RWPE2 (cell line): ENCODE data around the gene DDX3X.

Source experiments
- ATAC-seq: fragments of 200-7000 bp; cut with Tn5 transposase; 3 replicates; pipeline ENCODE4 v1.9.1; 2021; ENCODE audit warnings: low read depth
- DNase-seq: peaks from one replicate; pipeline ENCODE4 v3.0.0-alpha.2; 2020; ENCODE audit warnings: low spot score
- H3K27ac ChIP-seq: fragments of 450-650 bp; 2 replicates; pipeline ENCODE4 v1.5.1; 2017; ENCODE audit warnings: mild to moderate bottlenecking; ENCODE audit not compliant: poor library complexity, severe bottlenecking
- H3K27me3 ChIP-seq: fragments of 250-450 bp; sonication (Bioruptor Pico); 2 replicates; pipeline ENCODE4 v1.5.1; 2021; ENCODE audit warnings: mild to moderate bottlenecking, moderate library complexity; ENCODE audit not compliant: insufficient read depth, poor library complexity, severe bottlenecking
- H3K36me3 ChIP-seq: fragments of 250-450 bp; sonication (Bioruptor Pico); 2 replicates; pipeline ENCODE4 v1.5.1; 2020; ENCODE audit warnings: low read depth, mild to moderate bottlenecking, moderate library complexity
- H3K4me1 ChIP-seq: fragments of 250-450 bp; sonication (Bioruptor Pico); 2 replicates; pipeline ENCODE4 v1.5.1; 2021; ENCODE audit warnings: mild to moderate bottlenecking, moderate library complexity; ENCODE audit not compliant: insufficient read depth, poor library complexity, severe bottlenecking
- H3K4me3 ChIP-seq: fragments of 250-450 bp; sonication (Bioruptor Pico); 2 replicates; pipeline ENCODE4 v1.5.1; 2021; ENCODE audit warnings: mild to moderate bottlenecking, moderate library complexity; ENCODE audit not compliant: severe bottlenecking
- H3K9me3 ChIP-seq: fragments of 250-450 bp; sonication (Bioruptor Pico); 2 replicates; pipeline ENCODE4 v1.5.1; 2021; ENCODE audit warnings: mild to moderate bottlenecking, moderate library complexity; ENCODE audit not compliant: severe bottlenecking
- CTCF ChIP-seq: fragments of 450-650 bp; IDR thresholded peaks from one replicate; pipeline ENCODE4 v1.5.1; 2017; ENCODE audit warnings: mild to moderate bottlenecking, moderate library complexity; ENCODE audit not compliant: poor library complexity, severe bottlenecking

Gene DDX3X

GRCh38 chrX:41412261-41413081 lies 78.5 kb downstream of the DDX3X start:
- no peak overlapping the region for H3K4me3 ChIP-seq
- H3K9me3 ChIP-seq, result no peaks in the 10 kb centered on the region
- TF ChIP-seq CTCF, result no peak
- no peaks in the 10 kb centered on the region for H3K27me3 ChIP-seq
- no peaks in the 10 kb centered on the region for H3K36me3 ChIP-seq
- no peak for ATAC-seq
- no peak for DNase-seq
- no peak overlapping the region for H3K27ac ChIP-seq
- no peaks in the 10 kb centered on the region for H3K4me1 ChIP-seq
